HCT116 (cell line): Measurements from ENCODE around the gene TTC21B. TPM values are rescaled to one million over a fixed set of nuclear protein-coding genes. Genes with fewer than 3 reads are reported as not detected.

Experiments
- ATAC-seq: fragments of 200-7000 bp; cut with Tn5 transposase; 2 replicates; pipeline ENCODE4 v1.9.1; 2020; ENCODE audit warnings: mild to moderate bottlenecking, moderate library complexity
- BruUV-seq: library from RNA; stranded (reverse); fragments of 400-500 nt; replicated peaks from 2 replicates; lab custom pipeline; 2021; lab: Mats Ljungman, UMichigan
- CTCF ChIA-PET: fragments of 300-600 bp; sonication (Branson Sonifier 250); formaldehyde crosslinking; loops from one replicate; lab custom pipeline; 2021; ENCODE audit warnings: antibody characterized with exemption; lab: Charles Lee
- POLR2A ChIA-PET: fragments of 300-600, 350-600 bp; sonication (Branson Sonifier 250); formaldehyde crosslinking; loops from one replicate; lab custom pipeline; 2021; ENCODE audit warnings: antibody characterized with exemption; lab: Charles Lee
- RAD21 ChIA-PET, 2 experiments: fragments of 300-600 bp; sonication (Branson Sonifier 250); formaldehyde crosslinking; loops; one replicate each; lab custom pipeline; 2023; ENCODE audit warnings: low total read pairs in 2 of 2; ENCODE audit not compliant: uncharacterized antibody in 2 of 2, unreplicated experiment in 2 of 2, low non-redundant PET in 1 of 2; lab: Charles Lee
- DNase-seq: peaks from one replicate; pipeline ENCODE4 v3.0.0-alpha.2; 2010; ENCODE audit warnings: low read depth, low spot score
- H2AFZ ChIP-seq: fragments of 200-600 bp; shearing (Covaris generic), sonication (generic); 2 replicates; pipeline ENCODE4 v1.6.1; 2017; ENCODE audit warnings: low read depth, mixed run types, mixed read lengths, antibody characterized with exemption, low read length; ENCODE audit not compliant: poor library complexity, severe bottlenecking
- H3K27ac ChIP-seq: 2 replicates; pipeline ENCODE4 v1.5.1; 2012; ENCODE audit warnings: low read depth, low read length
- H3K27me3 ChIP-seq: fragments of 200-600 bp; sonication (generic); 2 replicates; pipeline ENCODE4 v1.6.1; 2016; ENCODE audit warnings: mixed run types, low read length, mixed read lengths; ENCODE audit not compliant: insufficient read depth
- H3K36me3 ChIP-seq, 2 experiments: fragments of 200-500 bp in 1 of 2; fragments of 200-600 bp in 1 of 2; sonication (Bioruptor generic) in 1 of 2; sonication (generic) in 1 of 2; 2 replicates each; pipeline versions ENCODE4 v1.5.1 to v1.6.1; 2014 to 2016; ENCODE audit warnings: low read length in 2 of 2, inconsistent platforms in 1 of 2, mixed read lengths in 1 of 2, mixed run types in 1 of 2; ENCODE audit not compliant: insufficient read depth in 2 of 2, control insufficient read depth in 1 of 2
- H3K4me1 ChIP-seq, 2 experiments: fragments of 200-600 bp in 1 of 2; sonication (generic) in 1 of 2; 2 replicates each; pipeline versions ENCODE4 v1.5.1 to v1.6.1; 2012 to 2017; ENCODE audit warnings: low read length in 2 of 2, inconsistent platforms in 1 of 2, mild to moderate bottlenecking in 1 of 2, mixed read lengths in 1 of 2, mixed run types in 1 of 2, moderate library complexity in 1 of 2; ENCODE audit not compliant: insufficient read depth in 2 of 2, control insufficient read depth in 1 of 2
- H3K4me2 ChIP-seq: fragments of 200-600 bp; sonication (generic); 2 replicates; pipeline ENCODE4 v1.6.1; 2017; ENCODE audit warnings: mixed run types, low read length, mixed read lengths
- H3K4me3 ChIP-seq, 2 experiments: fragments of 200-600 bp in 1 of 2; sonication (generic) in 1 of 2; replicated peaks in 1 of 2; 2 replicates each; pipeline ENCODE4 v1.5.1; 2011 to 2016; ENCODE audit warnings: low read length in 2 of 2, control low read depth in 1 of 2, low read depth in 1 of 2, mild to moderate bottlenecking in 1 of 2, mixed read lengths in 1 of 2, mixed run types in 1 of 2
- H3K79me2 ChIP-seq: fragments of 200-600 bp; sonication (generic); 2 replicates; pipeline ENCODE4 v1.6.1; 2017; ENCODE audit warnings: mild to moderate bottlenecking, mixed run types, low read length, moderate library complexity, mixed read lengths; ENCODE audit not compliant: insufficient read depth
- H3K9ac ChIP-seq: fragments of 200-600 bp; sonication (generic); 2 replicates; pipeline ENCODE4 v1.6.1; 2016; ENCODE audit warnings: low read length, mixed read lengths
- H3K9me2 ChIP-seq: fragments of 200-600 bp; sonication (generic), shearing (Covaris generic); 2 replicates; pipeline ENCODE4 v1.6.1; 2017; ENCODE audit warnings: mixed run types, mild to moderate bottlenecking, moderate library complexity; ENCODE audit not compliant: insufficient read depth
- H3K9me3 ChIP-seq, 2 experiments: fragments of 200-500 bp in 1 of 2; fragments of 200-600 bp in 1 of 2; sonication (Bioruptor generic) in 1 of 2; sonication (generic) in 1 of 2; 2 replicates each; pipeline ENCODE4 v1.6.1; 2014 to 2017; ENCODE audit warnings: low read length in 2 of 2, mixed read lengths in 2 of 2, inconsistent platforms in 1 of 2, low read depth in 1 of 2, mild to moderate bottlenecking in 1 of 2, mixed run types in 1 of 2, moderate library complexity in 1 of 2; ENCODE audit not compliant: control insufficient read depth in 1 of 2, insufficient read depth in 1 of 2
- H4K20me1 ChIP-seq: fragments of 200-600 bp; sonication (generic), shearing (Covaris generic); 2 replicates; pipeline ENCODE4 v1.6.1; 2017; ENCODE audit warnings: mixed run types, mild to moderate bottlenecking, moderate library complexity; ENCODE audit not compliant: insufficient read depth
- ATF3 ChIP-seq: IDR thresholded peaks from 2 replicates; pipeline ENCODE4 v1.6.1; 2012
- CBX3 ChIP-seq: IDR thresholded peaks from 2 replicates; pipeline ENCODE4 v1.6.1; 2012; ENCODE audit warnings: low read depth
- CTCF ChIP-seq, 3 experiments: fragments of 200-600 bp in 1 of 3; sonication (generic) in 1 of 3; IDR thresholded peaks in 2 of 3; conservative IDR thresholded peaks in 1 of 3; 2 replicates each; pipeline ENCODE4 v1.5.1; 2012 to 2017; ENCODE audit warnings: low read depth in 2 of 3, low read length in 2 of 3, antibody characterized with exemption in 1 of 3, borderline replicate concordance in 1 of 3, control low read depth in 1 of 3, mild to moderate bottlenecking in 1 of 3, mixed read lengths in 1 of 3, mixed run types in 1 of 3, moderate library complexity in 1 of 3; ENCODE audit not compliant: insufficient read depth in 1 of 3
- ELF1 ChIP-seq: IDR thresholded peaks from 2 replicates; pipeline ENCODE4 v1.6.1; 2012; ENCODE audit warnings: low read depth, borderline replicate concordance
- JUND ChIP-seq: IDR thresholded peaks from 2 replicates; pipeline ENCODE4 v1.6.1; 2012
- RAD21 ChIP-seq: IDR thresholded peaks from 2 replicates; pipeline ENCODE4 v1.6.1; 2012; ENCODE audit warnings: low read depth, mild to moderate bottlenecking
- TCF7L2 ChIP-seq: IDR thresholded peaks from 2 replicates; pipeline ENCODE4 v1.7.0; 2011; ENCODE audit warnings: borderline replicate concordance, inconsistent platforms; ENCODE audit not compliant: insufficient read depth, insufficient read length; ENCODE audit errors: extremely low read depth
- YY1 ChIP-seq: IDR thresholded peaks from 2 replicates; pipeline ENCODE4 v1.6.1; 2011; ENCODE audit warnings: low read length, low read depth, moderate library complexity, mild to moderate bottlenecking; ENCODE audit not compliant: insufficient replicate concordance; ENCODE audit errors: extremely low read depth
- intact Hi-C: fragments of 100-400 bp; cut with micrococcal nuclease; formaldehyde crosslinking; loops from 2 replicates; pipeline ENCODE4 v1.10.0; 2022
- total RNA-seq: library from RNA; stranded (reverse); gene quantifications from one replicate; pipeline ENCODE4 v1.2.1, GENCODE V29; 2021; ENCODE audit not compliant: unreplicated experiment
- TF ChIP-seq, protein P1 (sequence below): IDR thresholded peaks from 2 replicates; pipeline ENCODE4 v1.6.1; 2012

TTC21B gene
- total RNA-seq, 1 experiment from 2014 or later = 12.2 TPM

DNA sequence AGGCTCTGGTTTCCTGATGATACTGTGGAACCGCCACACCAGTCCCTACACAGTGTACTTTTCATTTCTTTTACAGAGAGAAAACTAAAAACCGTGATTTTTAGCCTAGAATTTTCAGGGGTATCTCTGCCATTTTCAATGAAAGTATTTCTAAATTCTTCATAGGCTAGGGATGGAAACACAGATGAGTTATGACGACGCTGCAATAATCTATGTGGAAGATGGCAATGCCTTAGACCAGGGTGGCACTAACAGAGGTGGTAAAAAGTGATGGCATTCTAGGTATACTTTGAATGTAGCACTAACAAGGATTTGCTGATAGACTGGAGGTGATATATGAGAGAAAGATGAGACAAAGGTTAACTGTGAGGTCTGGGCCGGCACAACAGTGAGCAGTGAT, 56.5 kb downstream of the TTC21B start:
- Histone ChIP-seq H3K9me3 (no peaks in the 10 kb centered on the region), H3K4me1 (no peaks in the 10 kb centered on the region), H3K9me2 (no peaks in the 10 kb centered on the region), H4K20me1 (no peaks in the 10 kb centered on the region), H2AFZ (no peak overlapping the region), H3K36me3 (peaks cover 4 to 11% of the 10 kb centered on the region in 2 experiments; a peak in 2 of 4 replicates), H3K4me3 (no peak overlapping the region), H3K79me2 (no peaks in the 10 kb centered on the region), H3K27ac (no peak overlapping the region), H3K4me2 (no peak overlapping the region), H3K27me3 (no peaks in the 10 kb centered on the region), H3K9ac (no peak overlapping the region)
- TF ChIP-seq CBX3 = no peak
- TF ChIP-seq TCF7L2 = no peak
- TF ChIP-seq CTCF (IDR thresholded peaks at IDR 0.05 in 2 of 3, conservative IDR thresholded peaks at IDR 0.05 in 1 of 3; ENCODE audit: borderline replicate concordance in 1 of 3, insufficient read depth in 1 of 3, low read depth in 2 of 3, low read length in 2 of 3) = no peak
- no peak for TF ChIP-seq YY1
- TF ChIP-seq, protein P1, sequence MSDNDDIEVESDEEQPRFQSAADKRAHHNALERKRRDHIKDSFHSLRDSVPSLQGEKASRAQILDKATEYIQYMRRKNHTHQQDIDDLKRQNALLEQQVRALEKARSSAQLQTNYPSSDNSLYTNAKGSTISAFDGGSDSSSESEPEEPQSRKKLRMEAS = no peak
- TF ChIP-seq JUND = no peak
- no peak for TF ChIP-seq ELF1
- no peak for TF ChIP-seq ATF3
- no peak for TF ChIP-seq RAD21
- ChIA-PET POLR2A (no interaction called here), CTCF (no interaction called here), RAD21 (no interaction called here)
- ATAC-seq = no peak
- BruUV-seq = no TSS peak
- intact Hi-C loops = no loop called here
- DNase-seq = no peak
